Endodermal cell (in vitro differentiated cells): Measurements from ENCODE around the gene NTRK3. TPM values are rescaled to one million over a fixed set of nuclear protein-coding genes. Genes with fewer than 3 reads are reported as not detected.

ENCODE experiments used
- DNase-seq: peaks from one replicate; pipeline ENCODE4 v3.0.0-alpha.2; 2017
- H3K27ac ChIP-seq: 2 replicates; pipeline ENCODE4 v1.5.1; 2013; ENCODE audit warnings: mild to moderate bottlenecking, low read depth, low read length, moderate library complexity
- H3K27me3 ChIP-seq: 2 replicates; pipeline ENCODE4 v1.6.1; 2013; ENCODE audit warnings: mild to moderate bottlenecking, low read length, moderate library complexity; ENCODE audit not compliant: insufficient read depth, control insufficient read depth, poor library complexity, severe bottlenecking
- H3K36me3 ChIP-seq: 2 replicates; pipeline ENCODE4 v1.7.0; 2013; ENCODE audit warnings: mild to moderate bottlenecking, low read length, moderate library complexity; ENCODE audit not compliant: control insufficient read depth, insufficient read depth
- H3K4me1 ChIP-seq: one replicate; pipeline ENCODE4 v1.7.0; 2013; ENCODE audit warnings: low read length; ENCODE audit not compliant: control insufficient read depth, insufficient read depth
- H3K4me3 ChIP-seq: 2 replicates; pipeline ENCODE4 v1.5.1; 2013; ENCODE audit warnings: mild to moderate bottlenecking, low read length, moderate library complexity
- H3K9ac ChIP-seq: 2 replicates; pipeline ENCODE4 v1.6.1; 2013; ENCODE audit warnings: mild to moderate bottlenecking, low read length, moderate library complexity; ENCODE audit not compliant: poor library complexity, severe bottlenecking; ENCODE audit errors: extremely low read depth
- H3K9me3 ChIP-seq: 2 replicates; pipeline ENCODE4 v1.6.1; 2013; ENCODE audit warnings: mild to moderate bottlenecking, low read length, moderate library complexity; ENCODE audit not compliant: control insufficient read depth
- H3K27ac Mint-ChIP-seq: 2 replicates; pipeline ENCODE4 v1.8.0; 2020; ENCODE audit warnings: mixed read lengths
- H3K27me3 Mint-ChIP-seq: 2 replicates; pipeline ENCODE4 v1.8.0; 2021; ENCODE audit warnings: mild to moderate bottlenecking, mixed read lengths; ENCODE audit not compliant: insufficient read depth
- H3K36me3 Mint-ChIP-seq: 2 replicates; pipeline ENCODE4 v1.8.0; 2020; ENCODE audit warnings: low read depth, mixed read lengths
- H3K4me1 Mint-ChIP-seq: 2 replicates; pipeline ENCODE4 v1.8.0; 2020; ENCODE audit warnings: mixed read lengths
- H3K4me3 Mint-ChIP-seq: 2 replicates; pipeline ENCODE4 v1.8.0; 2020; ENCODE audit warnings: mild to moderate bottlenecking, moderate library complexity, mixed read lengths
- H3K9me3 Mint-ChIP-seq: 2 replicates; pipeline ENCODE4 v1.8.0; 2020; ENCODE audit warnings: mild to moderate bottlenecking, mixed read lengths
- WGBS, 2 experiments: methylation state at CpG; one replicate each; pipeline versions ENCODE4 v1.1.5 to v1.1.7; 2013; ENCODE audit warnings: missing lambda C conversion rate in 2 of 2, mixed read lengths in 1 of 2; ENCODE audit not compliant: insufficient coverage in 1 of 2, insufficient read length in 1 of 2; 5-methylcytosine and 5-hydroxymethylcytosine counted together
- total RNA-seq, 2 donors: library from RNA; stranded (reverse); fragmentation: NEBNext Ultra II Directional in 1 of 2; extraction: Animal tissue kit (Norgen Biotek cat#: 25700) in 1 of 2; gene quantifications; 2 replicates in 1 of 2; 3 replicates in 1 of 2; pipeline ENCODE4 v1.2.1, GENCODE V29; 2021
- TF ChIP-seq, protein P1 (sequence below): fragments of 200-600 bp; sonication (generic); conservative IDR thresholded peaks from 2 replicates; pipeline ENCODE4 v1.5.0; 2021; ENCODE audit warnings: antibody characterized with exemption, mild to moderate bottlenecking

NTRK3 gene
- total RNA-seq, 2 donors from 2014 or later: 0.11 to 0.86 TPM

DNA sequence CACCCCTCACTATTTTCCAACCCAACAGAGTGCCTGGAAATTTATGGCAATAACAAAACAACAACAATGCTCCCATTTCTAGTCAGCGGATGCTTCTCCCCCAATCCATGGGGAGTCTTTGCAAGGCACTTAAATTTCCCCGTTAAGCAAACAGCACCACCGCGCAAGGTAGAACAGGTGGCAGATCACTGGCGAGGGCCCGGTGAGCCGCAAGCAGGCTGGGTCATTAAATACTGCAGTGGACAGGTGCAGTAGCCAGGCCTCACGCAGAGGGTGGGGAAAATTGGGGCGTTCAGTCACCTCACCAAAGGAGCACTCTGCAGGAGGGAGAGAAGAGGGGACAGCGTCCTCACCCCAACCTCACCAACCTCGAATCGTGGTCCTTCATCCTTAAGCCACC is 147.5 kb downstream of the NTRK3 start:
- no peaks in the 10 kb centered on the region for H3K4me1 ChIP-seq
- no peak for DNase-seq
- no peaks in the 10 kb centered on the region for H3K36me3 Mint-ChIP-seq
- no peak overlapping the region for H3K27ac Mint-ChIP-seq
- peaks cover 43% of the 10 kb centered on the region for H3K27me3 ChIP-seq
- H3K4me3 ChIP-seq: no peak overlapping the region
- TF ChIP-seq, protein P1, sequence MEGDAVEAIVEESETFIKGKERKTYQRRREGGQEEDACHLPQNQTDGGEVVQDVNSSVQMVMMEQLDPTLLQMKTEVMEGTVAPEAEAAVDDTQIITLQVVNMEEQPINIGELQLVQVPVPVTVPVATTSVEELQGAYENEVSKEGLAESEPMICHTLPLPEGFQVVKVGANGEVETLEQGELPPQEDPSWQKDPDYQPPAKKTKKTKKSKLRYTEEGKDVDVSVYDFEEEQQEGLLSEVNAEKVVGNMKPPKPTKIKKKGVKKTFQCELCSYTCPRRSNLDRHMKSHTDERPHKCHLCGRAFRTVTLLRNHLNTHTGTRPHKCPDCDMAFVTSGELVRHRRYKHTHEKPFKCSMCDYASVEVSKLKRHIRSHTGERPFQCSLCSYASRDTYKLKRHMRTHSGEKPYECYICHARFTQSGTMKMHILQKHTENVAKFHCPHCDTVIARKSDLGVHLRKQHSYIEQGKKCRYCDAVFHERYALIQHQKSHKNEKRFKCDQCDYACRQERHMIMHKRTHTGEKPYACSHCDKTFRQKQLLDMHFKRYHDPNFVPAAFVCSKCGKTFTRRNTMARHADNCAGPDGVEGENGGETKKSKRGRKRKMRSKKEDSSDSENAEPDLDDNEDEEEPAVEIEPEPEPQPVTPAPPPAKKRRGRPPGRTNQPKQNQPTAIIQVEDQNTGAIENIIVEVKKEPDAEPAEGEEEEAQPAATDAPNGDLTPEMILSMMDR: no peak
- no peak overlapping the region for H3K4me3 Mint-ChIP-seq
- H3K9ac ChIP-seq: no peak overlapping the region
- H3K27ac ChIP-seq: no peak overlapping the region
- no peaks in the 10 kb centered on the region for H3K9me3 Mint-ChIP-seq
- H3K36me3 ChIP-seq: no peaks in the 10 kb centered on the region
- H3K27me3 Mint-ChIP-seq: peaks cover 54% of the 10 kb centered on the region
- H3K4me1 Mint-ChIP-seq: peaks cover 6% of the 10 kb centered on the region
- H3K9me3 ChIP-seq: no peaks in the 10 kb centered on the region
- WGBS, 2 experiments: 80 to 85% methylated on average over 1 to 12 of the region's 12 CpGs

DNA sequence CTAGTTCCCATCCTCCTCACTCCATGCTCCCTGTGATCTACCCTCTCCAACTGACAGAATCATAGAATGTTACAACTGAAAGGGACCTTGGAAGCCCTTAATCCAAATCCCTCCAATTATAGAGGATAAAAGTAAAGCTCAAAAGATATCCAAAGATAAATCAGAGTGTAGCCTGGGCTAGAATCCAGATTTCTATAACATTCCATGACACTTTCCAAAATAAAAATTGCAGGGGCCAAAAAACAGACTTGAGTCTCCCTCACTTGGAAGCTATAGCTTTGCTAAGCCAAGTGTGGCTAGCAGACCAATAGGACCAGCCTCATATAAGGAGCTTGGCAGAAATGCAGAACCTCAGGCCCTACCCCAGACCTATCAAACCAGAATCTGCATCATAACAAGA is 148.1 kb downstream of the NTRK3 start:
- Mint-ChIP-seq H3K27ac (no peak overlapping the region), H3K4me1 (peaks cover 6% of the 10 kb centered on the region), H3K27me3 (peaks cover 59% of the 10 kb centered on the region), H3K9me3 (no peaks in the 10 kb centered on the region), H3K4me3 (no peak overlapping the region), H3K36me3 (no peaks in the 10 kb centered on the region)
- no peak overlapping the region for H3K9ac ChIP-seq
- no peak overlapping the region for H3K4me3 ChIP-seq
- no peaks in the 10 kb centered on the region for H3K9me3 ChIP-seq
- DNase-seq: no peak
- no peaks in the 10 kb centered on the region for H3K4me1 ChIP-seq
- H3K27ac ChIP-seq: no peak overlapping the region
- H3K27me3 ChIP-seq: peaks cover 48% of the 10 kb centered on the region
- no peaks in the 10 kb centered on the region for H3K36me3 ChIP-seq
- TF ChIP-seq, protein P1: no peak

DNA sequence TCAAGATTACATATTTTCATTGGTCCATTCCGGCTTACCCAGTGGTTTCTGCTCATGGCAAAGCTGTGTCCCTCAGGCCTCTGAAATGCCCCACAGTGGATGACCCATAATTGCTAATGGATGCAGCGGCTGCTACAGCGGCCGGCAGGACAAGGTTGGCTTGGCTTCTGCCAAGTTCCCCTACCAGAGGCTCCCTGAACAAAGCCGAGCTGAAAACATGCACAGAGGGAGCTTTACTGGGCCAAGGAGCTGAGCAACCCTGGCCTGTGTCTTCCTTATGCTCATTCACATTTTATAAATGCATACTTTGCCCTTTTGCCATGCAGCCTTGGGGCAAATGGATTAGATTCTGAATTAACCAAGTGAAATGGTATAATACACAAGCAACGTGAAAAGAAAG is 150.5 kb downstream of the NTRK3 start:
- Mint-ChIP-seq H3K36me3 (no peaks in the 10 kb centered on the region), H3K27ac (no peak overlapping the region), H3K4me3 (no peak overlapping the region), H3K27me3 (peaks cover 64% of the 10 kb centered on the region), H3K9me3 (no peaks in the 10 kb centered on the region), H3K4me1 (peaks cover under 1% of the 10 kb centered on the region)
- WGBS, 2 experiments: 91% methylated on average over 6 of the region's 6 CpGs
- H3K27me3 ChIP-seq: peaks cover 46% of the 10 kb centered on the region
- no peaks in the 10 kb centered on the region for H3K9me3 ChIP-seq
- no peak overlapping the region for H3K4me3 ChIP-seq
- DNase-seq: no peak
- no peak overlapping the region for H3K9ac ChIP-seq
- H3K4me1 ChIP-seq: no peaks in the 10 kb centered on the region
- H3K27ac ChIP-seq: no peak overlapping the region
- TF ChIP-seq, protein P1: no peak
- no peaks in the 10 kb centered on the region for H3K36me3 ChIP-seq
